OCI-LY1 (cell line): ENCODE data around the gene CDC123.

ENCODE experiments used
- H2AFZ ChIP-seq: fragments of 200-600 bp; sonication (generic), shearing (Covaris generic); 2 replicates; pipeline ENCODE4 v1.6.0; 2014; ENCODE audit warnings: antibody characterized with exemption, mild to moderate bottlenecking, low read length
- H3F3A ChIP-seq: fragments of 200-600 bp; sonication (generic), shearing (Covaris generic); 2 replicates; pipeline ENCODE4 v1.6.0; 2014; ENCODE audit warnings: mild to moderate bottlenecking, antibody characterized with exemption, low read length, moderate library complexity; ENCODE audit not compliant: insufficient read depth
- H3K27ac ChIP-seq: fragments of 200-600 bp; sonication (generic); 2 replicates; pipeline ENCODE4 v1.5.1; 2014; ENCODE audit warnings: low read length, mixed run types, mild to moderate bottlenecking, low read depth; ENCODE audit not compliant: poor library complexity, severe bottlenecking
- H3K27me3 ChIP-seq: fragments of 200-600 bp; sonication (generic); 2 replicates; pipeline ENCODE4 v1.6.0; 2014; ENCODE audit warnings: antibody characterized with exemption, mild to moderate bottlenecking, low read length, moderate library complexity; ENCODE audit not compliant: insufficient read depth
- H3K36me3 ChIP-seq: fragments of 200-600 bp; sonication (generic); 2 replicates; pipeline ENCODE4 v1.6.1; 2014; ENCODE audit warnings: mild to moderate bottlenecking, antibody characterized with exemption, low read length, moderate library complexity, mixed read lengths; ENCODE audit not compliant: insufficient read depth
- H3K4me1 ChIP-seq: fragments of 200-600 bp; sonication (generic); 2 replicates; pipeline ENCODE4 v1.5.1; 2014; ENCODE audit warnings: mild to moderate bottlenecking, low read length, moderate library complexity; ENCODE audit not compliant: insufficient read depth, severe bottlenecking
- H3K4me2 ChIP-seq: fragments of 200-600 bp; sonication (generic), shearing (Covaris generic); 2 replicates; pipeline ENCODE4 v1.6.1; 2014; ENCODE audit warnings: low read length
- H3K4me3 ChIP-seq: fragments of 200-600 bp; sonication (generic); 2 replicates; pipeline ENCODE4 v1.5.1; 2014; ENCODE audit warnings: low read length, low read depth, mild to moderate bottlenecking, mixed read lengths; ENCODE audit not compliant: poor library complexity, severe bottlenecking
- H3K79me2 ChIP-seq: fragments of 200-600 bp; shearing (Covaris generic); 2 replicates; pipeline ENCODE4 v1.6.1; 2016; ENCODE audit warnings: mixed run types, low read length, mixed read lengths; ENCODE audit not compliant: insufficient read depth
- H3K9ac ChIP-seq: fragments of 200-600 bp; sonication (generic), shearing (Covaris generic); 2 replicates; pipeline ENCODE4 v1.6.1; 2014; ENCODE audit warnings: mild to moderate bottlenecking, low read length, mixed read lengths
- H3K9me2 ChIP-seq: fragments of 200-600 bp; sonication (generic), shearing (Covaris generic); 2 replicates; pipeline ENCODE4 v1.6.1; 2014; ENCODE audit warnings: low read depth, mild to moderate bottlenecking, low read length, mixed read lengths
- H3K9me3 ChIP-seq: fragments of 200-600 bp; shearing (Covaris generic); 2 replicates; pipeline ENCODE4 v1.6.1; 2014; ENCODE audit warnings: low read length, mixed read lengths
- H4K20me1 ChIP-seq: fragments of 200-600 bp; sonication (generic), shearing (Covaris generic); 2 replicates; pipeline ENCODE4 v1.6.0; 2016; ENCODE audit warnings: mild to moderate bottlenecking, low read length; ENCODE audit not compliant: insufficient read depth
- EZH2 ChIP-seq: fragments of 200-600 bp; sonication (generic), shearing (Covaris generic); IDR thresholded peaks from 2 replicates; pipeline ENCODE4 v1.8.0; 2017; ENCODE audit warnings: borderline replicate concordance, mixed run types, mild to moderate bottlenecking, antibody characterized with exemption, low read length, moderate library complexity, mixed read lengths
- TF ChIP-seq, protein P1 (sequence below): fragments of 200-600 bp; sonication (generic), shearing (Covaris generic); IDR thresholded peaks from 2 replicates; pipeline ENCODE4 v1.5.1; 2017; ENCODE audit warnings: mild to moderate bottlenecking, antibody characterized with exemption, low read length, moderate library complexity, mixed read lengths

Gene CDC123

DNA sequence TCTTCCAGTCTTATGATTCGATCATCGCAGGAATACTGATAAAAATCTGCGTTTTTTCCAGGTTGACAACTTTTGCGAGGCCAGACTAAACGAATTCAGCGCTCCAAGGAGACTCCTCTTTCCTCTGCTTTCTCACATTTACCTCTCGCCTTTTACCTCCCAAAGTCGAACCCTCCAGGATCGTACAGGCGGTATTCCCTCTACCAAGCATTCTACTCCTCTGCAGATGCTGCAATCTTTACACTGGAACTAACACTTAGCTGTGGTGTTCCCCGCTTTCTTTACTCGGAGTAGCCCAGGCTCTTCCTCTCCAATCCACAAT, 746 bp upstream of the CDC123 start:
- Histone ChIP-seq H3K4me1 (peaks cover 37% of the 10 kb centered on the region), H3K9ac (peak overlapping the region; percentile 99), H2AFZ (peak overlapping the region; percentile 89), H3K27me3 (no peaks in the 10 kb centered on the region), H3F3A (no peaks in the 10 kb centered on the region), H3K36me3 (peaks cover 31% of the 10 kb centered on the region), H3K4me2 (peak overlapping the region; percentile 94), H3K27ac (peak overlapping the region; percentile 80), H4K20me1 (no peaks in the 10 kb centered on the region), H3K9me2 (no peaks in the 10 kb centered on the region), H3K79me2 (peaks cover 77% of the 10 kb centered on the region), H3K4me3 (peak overlapping the region; percentile 98), H3K9me3 (no peaks in the 10 kb centered on the region)
- TF ChIP-seq EZH2: no peak
- TF ChIP-seq, protein P1, sequence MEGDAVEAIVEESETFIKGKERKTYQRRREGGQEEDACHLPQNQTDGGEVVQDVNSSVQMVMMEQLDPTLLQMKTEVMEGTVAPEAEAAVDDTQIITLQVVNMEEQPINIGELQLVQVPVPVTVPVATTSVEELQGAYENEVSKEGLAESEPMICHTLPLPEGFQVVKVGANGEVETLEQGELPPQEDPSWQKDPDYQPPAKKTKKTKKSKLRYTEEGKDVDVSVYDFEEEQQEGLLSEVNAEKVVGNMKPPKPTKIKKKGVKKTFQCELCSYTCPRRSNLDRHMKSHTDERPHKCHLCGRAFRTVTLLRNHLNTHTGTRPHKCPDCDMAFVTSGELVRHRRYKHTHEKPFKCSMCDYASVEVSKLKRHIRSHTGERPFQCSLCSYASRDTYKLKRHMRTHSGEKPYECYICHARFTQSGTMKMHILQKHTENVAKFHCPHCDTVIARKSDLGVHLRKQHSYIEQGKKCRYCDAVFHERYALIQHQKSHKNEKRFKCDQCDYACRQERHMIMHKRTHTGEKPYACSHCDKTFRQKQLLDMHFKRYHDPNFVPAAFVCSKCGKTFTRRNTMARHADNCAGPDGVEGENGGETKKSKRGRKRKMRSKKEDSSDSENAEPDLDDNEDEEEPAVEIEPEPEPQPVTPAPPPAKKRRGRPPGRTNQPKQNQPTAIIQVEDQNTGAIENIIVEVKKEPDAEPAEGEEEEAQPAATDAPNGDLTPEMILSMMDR: no peak

DNA sequence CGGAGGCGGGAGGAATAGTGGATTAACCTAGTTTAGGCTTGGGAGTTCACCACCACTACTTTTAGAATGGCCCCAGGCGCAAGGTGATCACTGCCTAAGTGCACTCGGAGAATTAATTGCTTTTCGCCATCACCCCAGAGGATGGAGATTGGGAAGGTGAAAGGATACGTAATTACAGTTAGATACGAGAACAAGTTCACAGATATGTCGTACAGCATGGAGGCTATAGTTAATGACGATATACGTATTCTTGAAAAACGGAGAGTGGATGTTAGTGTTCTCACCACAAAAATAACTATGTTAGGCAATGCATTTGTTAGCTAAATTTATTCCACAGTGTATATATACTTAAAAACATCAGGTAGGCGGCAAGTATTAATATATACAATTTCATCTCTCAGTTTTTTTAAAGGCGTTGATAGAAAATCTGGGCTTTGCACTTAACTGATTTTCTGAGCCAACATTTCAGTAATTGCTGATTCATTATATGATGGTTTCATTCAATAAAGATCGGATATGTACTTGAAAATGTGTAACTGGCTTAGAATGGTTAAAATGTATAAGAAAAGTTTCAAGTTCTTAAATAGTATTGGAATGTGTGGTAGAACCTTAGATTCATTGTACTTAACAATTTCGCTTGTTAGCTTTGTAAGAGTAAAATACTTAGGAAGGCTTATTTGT, 683 bp downstream of the CDC123 start:
- TF ChIP-seq, protein P1: no peak
- no peak for TF ChIP-seq EZH2
- peaks cover 38% of the 10 kb centered on the region for H3K36me3 ChIP-seq
- no peak overlapping the region for H2AFZ ChIP-seq

DNA sequence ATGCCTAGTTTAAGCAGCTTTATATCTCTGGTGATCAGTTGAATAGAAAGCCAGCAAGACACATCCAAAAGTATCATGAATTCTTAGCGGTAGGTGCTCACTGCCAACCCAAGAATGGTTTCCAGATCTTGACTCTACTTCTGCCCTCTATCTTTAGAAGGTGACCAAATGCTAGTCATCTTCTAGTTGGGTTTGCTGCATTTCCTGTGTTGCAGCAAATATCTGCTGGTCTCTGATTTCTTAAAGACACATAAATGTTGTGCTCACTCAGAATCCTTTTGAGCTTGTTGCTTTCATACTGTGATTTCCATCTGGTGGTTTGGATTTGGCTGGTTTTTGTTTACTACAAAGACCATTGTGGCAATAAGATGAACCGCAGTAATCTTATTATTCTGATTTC, 2.2 kb downstream of the CDC123 start:
- H3K4me2 ChIP-seq: peak overlapping the region; percentile 60
- H3K27me3 ChIP-seq: no peaks in the 10 kb centered on the region
- no peak for TF ChIP-seq EZH2
- TF ChIP-seq, protein P1: no peak
- peak overlapping the region; percentile 98 for H3K4me3 ChIP-seq
- no peaks in the 10 kb centered on the region for H3K9me3 ChIP-seq
- no peaks in the 10 kb centered on the region for H3K9me2 ChIP-seq
- H3F3A ChIP-seq: no peaks in the 10 kb centered on the region
- no peak overlapping the region for H2AFZ ChIP-seq
- peaks cover 75% of the 10 kb centered on the region for H3K79me2 ChIP-seq
- H4K20me1 ChIP-seq: no peaks in the 10 kb centered on the region
- H3K27ac ChIP-seq: no peak overlapping the region
- H3K4me1 ChIP-seq: peaks cover 36% of the 10 kb centered on the region
- H3K36me3 ChIP-seq: peaks cover 42% of the 10 kb centered on the region
- H3K9ac ChIP-seq: 0 out of 2 replicates have a peak overlapping the region, but pooled peaks have one; percentile 0

More for the DNA sequence above, 683 bp downstream of the CDC123 start:
- peak overlapping the region; percentile 98 for H3K4me3 ChIP-seq
- peak overlapping the region; percentile 94 for H3K4me2 ChIP-seq
- H4K20me1 ChIP-seq: no peaks in the 10 kb centered on the region
- peaks cover 80% of the 10 kb centered on the region for H3K79me2 ChIP-seq
- peak overlapping the region; percentile 80 for H3K27ac ChIP-seq
- peak overlapping the region; percentile 99 for H3K9ac ChIP-seq
- peaks cover 37% of the 10 kb centered on the region for H3K4me1 ChIP-seq
- H3K9me2 ChIP-seq: no peaks in the 10 kb centered on the region
- no peaks in the 10 kb centered on the region for H3K9me3 ChIP-seq
- H3F3A ChIP-seq: no peaks in the 10 kb centered on the region
- no peaks in the 10 kb centered on the region for H3K27me3 ChIP-seq
